Gastroesophageal sphincter (tissue), 3 donors: ENCODE measurements around the gene SELENOW.

ENCODE experiments used
- CTCF ChIP-seq, 4 experiments: fragments of 200-600 bp in 2 of 4; fragments of 450-650 bp in 2 of 4; sonication (generic) in 1 of 4; IDR thresholded peaks; one replicate each; pipeline ENCODE4 v1.5.1; 2017 to 2019; ENCODE audit warnings: antibody characterized with exemption in 4 of 4, mild to moderate bottlenecking in 2 of 4, moderate library complexity in 2 of 4
- POLR2A ChIP-seq, 2 donors: fragments of 450-650 bp; IDR thresholded peaks; one replicate each; pipeline ENCODE4 v1.6.1; 2017; ENCODE audit warnings: antibody characterized with exemption in 2 of 2, mild to moderate bottlenecking in 2 of 2, moderate library complexity in 1 of 2
- POLR2AphosphoS5 ChIP-seq: sonication (generic); formaldehyde crosslinking; IDR thresholded peaks from one replicate; pipeline ENCODE4 v1.6.1; 2017; ENCODE audit warnings: antibody characterized with exemption

GRCh38 chr19:47765523-47766358, 12.8 kb upstream of the SELENOW start:
- no peak for TF ChIP-seq POLR2A (IDR thresholded peaks at IDR 0.05)
- peak in 3 of 4 experiments; percentile 80 to 91 (median 82) for TF ChIP-seq CTCF (IDR thresholded peaks at IDR 0.05)
- no peak for TF ChIP-seq POLR2AphosphoS5
